HepG2 (cell line): Measurements from ENCODE around the gene GPR37L1. TPM values are rescaled to one million over a fixed set of nuclear protein-coding genes. Genes with fewer than 3 reads are reported as not detected.

Experiments used
- ADNP ChIP-seq: sonication (generic); formaldehyde crosslinking; IDR thresholded peaks from 2 replicates; pipeline ENCODE4 v1.4.0; 2020; ENCODE audit warnings: missing genetic modification reagents
- ATF1 ChIP-seq: IDR thresholded peaks from 2 replicates; pipeline ENCODE4 v1.6.1; 2016; ENCODE audit warnings: mild to moderate bottlenecking, control low read depth
- KDM6A ChIP-seq: IDR thresholded peaks from 2 replicates; pipeline ENCODE4 v1.6.1; 2016; ENCODE audit warnings: low read depth
- MED8 ChIP-seq: sonication (generic); formaldehyde crosslinking; IDR thresholded peaks from 2 replicates; pipeline ENCODE4 v1.8.1; 2023; ENCODE audit warnings: mild to moderate bottlenecking, missing genetic modification reagents; ENCODE audit not compliant: insufficient replicate concordance
- MIER2 ChIP-seq: IDR thresholded peaks from 2 replicates; pipeline ENCODE4 v1.6.1; 2016; ENCODE audit warnings: missing biosample characterization, missing genetic modification reagents
- MXD4 ChIP-seq: IDR thresholded peaks from 2 replicates; pipeline ENCODE4 v1.6.1; 2016; ENCODE audit warnings: mild to moderate bottlenecking, missing biosample characterization, missing genetic modification reagents
- NCOR1 ChIP-seq: fragments of 200-600 bp; sonication (generic); IDR thresholded peaks from 2 replicates; pipeline ENCODE4 v1.7.0; 2017; ENCODE audit warnings: antibody characterized with exemption, low read length, borderline replicate concordance
- NFAT5 ChIP-seq: sonication (generic); formaldehyde crosslinking; IDR thresholded peaks from 2 replicates; pipeline ENCODE4 v1.4.0; 2020; ENCODE audit warnings: missing genetic modification reagents
- SMAD1 ChIP-seq: sonication (generic); formaldehyde crosslinking; IDR thresholded peaks from 2 replicates; pipeline ENCODE4 v1.4.0; 2020; ENCODE audit warnings: missing genetic modification reagents, low read depth, mild to moderate bottlenecking, borderline replicate concordance
- SOX13 ChIP-seq, 3 experiments: fragments of 450-650 bp in 1 of 3; sonication (generic) in 1 of 3; formaldehyde crosslinking in 1 of 3; IDR thresholded peaks in 2 of 3; conservative IDR thresholded peaks in 1 of 3; 2 replicates each; pipeline versions ENCODE4 v1.5.0 to v1.6.1; 2016 to 2020; ENCODE audit warnings: antibody characterized with exemption in 1 of 3, mild to moderate bottlenecking in 1 of 3, missing compliant biosample characterization in 1 of 3, missing genetic modification reagents in 1 of 3, moderate library complexity in 1 of 3
- ZBTB33 ChIP-seq: sonication (generic); formaldehyde crosslinking; IDR thresholded peaks from 2 replicates; pipeline ENCODE4 v1.4.0; 2020; ENCODE audit warnings: missing genetic modification reagents
- ZNF205 ChIP-seq: IDR thresholded peaks from 2 replicates; pipeline ENCODE4 v1.6.1; 2018; ENCODE audit warnings: missing biosample characterization, missing genetic modification reagents
- ZNF331 ChIP-seq: sonication (generic); formaldehyde crosslinking; IDR thresholded peaks from 2 replicates; pipeline ENCODE4 v1.4.0; 2020; ENCODE audit warnings: missing genetic modification reagents
- ZNF549 ChIP-seq: sonication (generic); formaldehyde crosslinking; IDR thresholded peaks from 2 replicates; pipeline ENCODE4 v1.5.0; 2020; ENCODE audit warnings: missing genetic modification reagents
- ZNF589 ChIP-seq: sonication (generic); formaldehyde crosslinking; conservative IDR thresholded peaks from 2 replicates; pipeline ENCODE4 v1.8.0; 2022; ENCODE audit warnings: mild to moderate bottlenecking, moderate library complexity, missing genetic modification reagents
- ZNF660 ChIP-seq: sonication (generic); formaldehyde crosslinking; IDR thresholded peaks from 2 replicates; pipeline ENCODE4 v1.5.1; 2020; ENCODE audit warnings: mild to moderate bottlenecking, low read depth, missing genetic modification reagents, borderline replicate concordance
- ZNF710 ChIP-seq: sonication (generic); formaldehyde crosslinking; IDR thresholded peaks from 2 replicates; pipeline ENCODE4 v1.5.0; 2020; ENCODE audit warnings: mild to moderate bottlenecking, missing genetic modification reagents, borderline replicate concordance
- ZNF761 ChIP-seq: sonication (generic); formaldehyde crosslinking; conservative IDR thresholded peaks from 2 replicates; pipeline ENCODE4 v1.4.0; 2020; ENCODE audit warnings: mild to moderate bottlenecking, missing genetic modification reagents
- ZNF768 ChIP-seq: sonication (generic); formaldehyde crosslinking; IDR thresholded peaks from 2 replicates; pipeline ENCODE4 v1.4.0; 2020; ENCODE audit warnings: missing genetic modification reagents
- polyA plus RNA-seq, 8 experiments: library from polyadenylated mRNA; depleted of rRNA in 3 of 8; stranded (reverse) in 7 of 8; unstranded in 1 of 8; fragments of >200 nt; fragmentation: Illumina TruSeq in 4 of 8; extraction: Trizol in 4 of 8; gene quantifications; 2 replicates each; pipeline versions ENCODE4 v1.2.1 to v1.2.3, GENCODE V29; 2011 to 2016; ENCODE audit warnings: low read depth in 4 of 8, missing spikeins in 1 of 8, mixed read lengths in 1 of 8; ENCODE audit not compliant: insufficient read depth in 1 of 8
- total RNA-seq, 5 experiments: library from RNA; depleted of rRNA; stranded (reverse); fragments of >200 nt; fragmentation: Illumina TruSeq; extraction: Trizol; gene quantifications; 2 replicates each; pipeline ENCODE4 v1.2.3, GENCODE V29; 2016; ENCODE audit warnings: low read depth in 1 of 5

Gene GPR37L1
- total and polyA plus RNA-seq, 2 of the 13 experiments (the other 11 are each of a cell fraction or from before 2014, with no cell fraction given), result 0.13 TPM; not detected in 1

DNA sequence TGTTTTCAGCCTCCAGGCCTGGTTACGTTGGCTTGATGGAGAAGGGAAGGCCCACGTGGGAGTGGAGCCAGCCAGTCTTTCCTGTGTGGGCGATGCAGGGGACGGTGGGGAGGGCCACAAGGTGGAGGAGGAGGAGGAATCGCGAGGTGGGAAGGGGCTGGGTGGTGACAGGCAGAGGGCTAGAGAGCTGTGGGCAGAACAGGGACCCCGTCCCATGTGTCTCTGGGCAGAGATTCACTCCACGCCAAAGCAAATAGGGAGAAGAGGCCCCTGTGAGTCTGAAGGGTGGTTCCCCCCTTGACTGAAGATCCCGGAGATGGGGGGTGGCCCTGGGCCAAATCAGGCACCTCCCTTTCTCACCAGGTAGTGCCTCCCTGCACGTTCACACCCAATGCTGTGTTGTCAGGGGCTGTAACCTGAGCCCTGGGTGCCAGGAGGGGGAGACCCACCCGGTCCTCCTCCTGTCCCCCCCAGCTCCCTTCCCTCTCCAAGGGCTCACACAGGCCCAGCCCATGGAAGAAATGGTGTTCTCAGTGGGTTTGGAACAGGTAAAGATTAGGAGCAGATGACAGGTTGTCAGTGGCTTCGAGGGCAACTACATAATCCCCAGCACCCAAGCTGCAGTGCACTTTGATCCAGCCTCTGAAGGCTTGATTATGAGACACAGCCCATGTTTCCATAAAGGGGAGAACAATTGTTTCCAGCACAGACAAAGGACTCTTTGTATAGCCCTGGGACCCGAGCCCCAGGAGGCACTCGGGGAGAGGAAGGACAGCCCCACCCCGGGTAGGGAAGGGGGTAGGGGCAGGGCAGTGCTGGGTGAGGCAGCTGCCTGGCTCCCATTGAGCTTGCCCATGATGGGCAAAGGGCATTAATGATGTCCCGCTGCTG is 37.7 kb upstream of the GPR37L1 start (continued):
- TF ChIP-seq ZNF710 (CRISPR knock-in tag) (peak; percentile 90), ZNF549 (CRISPR knock-in tag) (no peak), NFAT5 (0 out of 2 replicates have a peak, but pooled peaks have one; percentile 10), ZNF660 (CRISPR knock-in tag) (no peak), ZNF761 (0 out of 2 replicates have a peak, but pooled peaks have one; percentile 32), MIER2 (CRISPR knock-in tag) (peak; percentile 24; the same call in 1 of the 2 replicates), ATF1 (peak; percentile 32; the same call in 1 of the 2 replicates), SOX13 (IDR thresholded peaks at IDR 0.05) (peak; percentile 91), SOX13 (CRISPR knock-in tag; conservative IDR thresholded peaks at IDR 0.05 in 1 of 2, IDR thresholded peaks at IDR 0.05 in 1 of 2) (peak in 1 of 2 experiments; percentile 98; a peak in 2 of 4 replicates), MXD4 (CRISPR knock-in tag) (peak; percentile 48; the same call in 1 of the 2 replicates), ZNF205 (CRISPR knock-in tag) (no peak; the same call in 1 of the 2 replicates), ADNP (CRISPR knock-in tag) (no peak), MED8 (no peak), NCOR1 (peak; percentile 86; the same call in 1 of the 2 replicates), KDM6A (CRISPR knock-in tag) (peak; percentile 61), ZBTB33 (CRISPR knock-in tag) (no peak; the same call in 1 of the 2 replicates), ZNF331 (CRISPR knock-in tag) (peak; percentile 18; the same call in 1 of the 2 replicates), ZNF768 (CRISPR knock-in tag) (peak; percentile 51; the same call in 1 of the 2 replicates), ZNF589 (CRISPR knock-in tag) (0 out of 2 replicates have a peak, but pooled peaks have one; percentile 22), SMAD1 (CRISPR knock-in tag) (no peak)
